IMR-90 (cell line): Measurements from ENCODE around the gene IP6K1. TPM values are rescaled to one million over a fixed set of nuclear protein-coding genes. Genes with fewer than 3 reads are reported as not detected.

Experiments
- ATAC-seq: fragments of 200-7000 bp; cut with Tn5 transposase; 2 replicates; pipeline ENCODE4 v1.9.1; 2020; ENCODE audit warnings: low read depth, mild to moderate bottlenecking, moderate library complexity
- BruUV-seq: library from RNA; stranded (reverse); fragments of 400-500 nt; replicated peaks from 2 replicates; lab custom pipeline; 2021; lab: Mats Ljungman, UMichigan
- CTCF ChIA-PET: fragments of 300-600 bp; formaldehyde crosslinking; extraction: SDS; loops from one replicate; lab custom pipeline; 2021; ENCODE audit warnings: antibody characterized with exemption; lab: Yijun Ruan, JAX
- POLR2A ChIA-PET: fragments of 300-600 bp; sonication (Branson Sonifier 250); formaldehyde crosslinking; loops from one replicate; lab custom pipeline; 2022; ENCODE audit warnings: antibody characterized with exemption; ENCODE audit not compliant: unreplicated experiment; lab: Charles Lee
- DNase-seq: peaks from one replicate; pipeline ENCODE4 v3.0.0; 2013
- H2AFZ ChIP-seq: replicated peaks from 2 replicates; pipeline ENCODE3; 2013; ENCODE audit warnings: low read length, mild to moderate bottlenecking; ENCODE audit not compliant: poor library complexity
- H2AK5ac ChIP-seq: 2 replicates; pipeline ENCODE4 v1.6.1; 2013; ENCODE audit warnings: low read depth, low read length, inconsistent platforms
- H2AK9ac ChIP-seq: replicated peaks from 2 replicates; pipeline ENCODE3; 2013; ENCODE audit warnings: mild to moderate bottlenecking, low read depth, low read length, moderate library complexity; ENCODE audit not compliant: poor library complexity
- H2BK120ac ChIP-seq: 2 replicates; pipeline ENCODE4 v1.6.1; 2013; ENCODE audit warnings: low read depth, low read length, inconsistent platforms
- H2BK15ac ChIP-seq: 3 replicates; pipeline ENCODE4 v1.6.1; 2013; ENCODE audit warnings: low read depth, low read length, inconsistent platforms
- H2BK20ac ChIP-seq: 2 replicates; pipeline ENCODE4 v1.6.1; 2013; ENCODE audit warnings: low read depth, mild to moderate bottlenecking, inconsistent platforms, low read length, moderate library complexity
- H2BK5ac ChIP-seq: 2 replicates; pipeline ENCODE4 v1.6.1; 2013; ENCODE audit warnings: mild to moderate bottlenecking, low read depth, low read length, inconsistent platforms; ENCODE audit not compliant: poor library complexity, severe bottlenecking
- H3K14ac ChIP-seq: replicated peaks from 2 replicates; pipeline ENCODE4 v1.6.1; 2013; ENCODE audit warnings: low read depth, low read length, inconsistent platforms
- H3K18ac ChIP-seq: 2 replicates; pipeline ENCODE4 v1.6.1; 2013; ENCODE audit warnings: low read depth, low read length, control low read depth
- H3K23ac ChIP-seq: 2 replicates; pipeline ENCODE4 v1.6.1; 2013; ENCODE audit warnings: low read depth, low read length, inconsistent platforms
- H3K27ac ChIP-seq: 2 replicates; pipeline ENCODE4 v1.5.1; 2013; ENCODE audit warnings: mild to moderate bottlenecking, control low read depth, low read length; ENCODE audit not compliant: insufficient read depth
- H3K27me3 ChIP-seq: 2 replicates; pipeline ENCODE4 v1.6.1; 2013; ENCODE audit warnings: low read length; ENCODE audit not compliant: control insufficient read depth, insufficient read depth
- H3K36me3 ChIP-seq: 2 replicates; pipeline ENCODE4 v1.6.1; 2013; ENCODE audit warnings: low read length, mixed read lengths; ENCODE audit not compliant: control insufficient read depth, insufficient read depth
- H3K4ac ChIP-seq: 2 replicates; pipeline ENCODE4 v1.6.1; 2013; ENCODE audit warnings: low read depth, low read length, inconsistent platforms
- H3K4me1 ChIP-seq: 2 replicates; pipeline ENCODE4 v1.6.1; 2013; ENCODE audit warnings: low read length, mixed read lengths; ENCODE audit not compliant: control insufficient read depth, insufficient read depth
- H3K4me2 ChIP-seq: 2 replicates; pipeline ENCODE4 v1.6.1; 2013; ENCODE audit warnings: low read depth, mild to moderate bottlenecking, control low read depth, low read length, moderate library complexity
- H3K4me3 ChIP-seq: 2 replicates; pipeline ENCODE4 v1.5.1; 2013; ENCODE audit warnings: low read depth, mild to moderate bottlenecking, control low read depth, low read length, moderate library complexity; ENCODE audit not compliant: insufficient read depth
- H3K56ac ChIP-seq: 2 replicates; pipeline ENCODE4 v1.6.1; 2013; ENCODE audit warnings: low read length, inconsistent platforms; ENCODE audit not compliant: insufficient read depth; ENCODE audit errors: extremely low read depth
- H3K79me1 ChIP-seq, 2 experiments: 2 replicates each; pipeline ENCODE4 v1.6.1; 2013; ENCODE audit warnings: low read length in 2 of 2, inconsistent platforms in 1 of 2, low read depth in 1 of 2
- H3K9ac ChIP-seq: 2 replicates; pipeline ENCODE4 v1.6.1; 2013; ENCODE audit warnings: low read depth, low read length, control low read depth
- H3K9me1 ChIP-seq: 2 replicates; pipeline ENCODE4 v1.6.1; 2013; ENCODE audit warnings: low read length, inconsistent platforms; ENCODE audit not compliant: insufficient read depth
- H3K9me3 ChIP-seq: 2 replicates; pipeline ENCODE4 v1.6.1; 2013; ENCODE audit warnings: low read length; ENCODE audit not compliant: control insufficient read depth, insufficient read depth
- H4K20me1 ChIP-seq: 2 replicates; pipeline ENCODE4 v1.6.1; 2013; ENCODE audit warnings: low read length, inconsistent platforms; ENCODE audit not compliant: insufficient read depth
- H4K5ac ChIP-seq: 2 replicates; pipeline ENCODE4 v1.6.1; 2013; ENCODE audit warnings: mild to moderate bottlenecking, low read depth, low read length, control low read depth
- H4K8ac ChIP-seq, 2 experiments: 2 replicates each; pipeline ENCODE4 v1.6.1; 2013; ENCODE audit warnings: low read depth in 2 of 2, low read length in 2 of 2, control low read depth in 1 of 2, inconsistent platforms in 1 of 2
- H4K91ac ChIP-seq: 2 replicates; pipeline ENCODE4 v1.6.1; 2013; ENCODE audit warnings: low read depth, low read length, inconsistent platforms; ENCODE audit not compliant: insufficient read depth
- FOS ChIP-seq: fragments of 150-350 bp; IDR thresholded peaks from 2 replicates; pipeline ENCODE4 v1.6.1; 2016; ENCODE audit warnings: low read depth, low read length
- MAZ ChIP-seq: IDR thresholded peaks from 2 replicates; pipeline ENCODE4 v1.6.1; 2012; ENCODE audit warnings: low read depth, mild to moderate bottlenecking, low read length, improper control_type of control experiment, moderate library complexity, borderline replicate concordance
- NFE2L2 ChIP-seq: fragments of 150-350 bp; IDR thresholded peaks from 2 replicates; pipeline ENCODE4 v1.6.1; 2016; ENCODE audit warnings: low read depth, mild to moderate bottlenecking, low read length
- POLR2A ChIP-seq: IDR thresholded peaks from 2 replicates; pipeline ENCODE4 v1.6.1; 2012; ENCODE audit warnings: mild to moderate bottlenecking, low read depth, low read length
- USF2 ChIP-seq: fragments of 150-350 bp; IDR thresholded peaks from 2 replicates; pipeline ENCODE4 v1.6.1; 2017; ENCODE audit warnings: mild to moderate bottlenecking, antibody characterized with exemption, low read length, low read depth
- WGBS, 2 experiments: methylation state at CpG; one replicate each; pipeline versions ENCODE4 v1.1.5 to v1.1.7; 2013; ENCODE audit warnings: missing lambda C conversion rate in 2 of 2; ENCODE audit not compliant: insufficient read length in 1 of 2; ENCODE audit errors: extremely low coverage in 2 of 2; 5-methylcytosine and 5-hydroxymethylcytosine counted together
- dilution Hi-C: fragments of 300-500 bp; cut with HindIII; formaldehyde crosslinking; loops from one replicate; pipeline ENCODE4 v1.14.3; 2018; ENCODE audit warnings: low sequenced_read_pairs; ENCODE audit not compliant: unreplicated experiment
- in situ Hi-C: fragments of 300-500 bp; cut with MboI; formaldehyde crosslinking; loops from 3 replicates; pipeline ENCODE4 v1.14.3; 2019; ENCODE audit warnings: low sequenced_read_pairs, inconsistent platforms, mixed read lengths
- intact Hi-C: fragments of 100-400 bp; cut with micrococcal nuclease; formaldehyde crosslinking; loops from 2 replicates; pipeline ENCODE4 v1.10.0; 2022
- polyA plus RNA-seq, 3 experiments: library from polyadenylated mRNA; depleted of rRNA; stranded (reverse); fragments of >200 nt; gene quantifications; 2 replicates each; pipeline ENCODE4 v1.2.3, GENCODE V29; 2012; ENCODE audit warnings: low replicate concordance in 1 of 3
- total RNA-seq: library from RNA; depleted of rRNA; stranded (reverse); fragments of >200 nt; gene quantifications from 2 replicates; pipeline ENCODE4 v1.2.3, GENCODE V29; 2012

Gene IP6K1
- total and polyA plus RNA-seq, 2 of the 4 experiments (the other 2 are of a cell fraction) = 28.3 to 28.7 TPM

DNA sequence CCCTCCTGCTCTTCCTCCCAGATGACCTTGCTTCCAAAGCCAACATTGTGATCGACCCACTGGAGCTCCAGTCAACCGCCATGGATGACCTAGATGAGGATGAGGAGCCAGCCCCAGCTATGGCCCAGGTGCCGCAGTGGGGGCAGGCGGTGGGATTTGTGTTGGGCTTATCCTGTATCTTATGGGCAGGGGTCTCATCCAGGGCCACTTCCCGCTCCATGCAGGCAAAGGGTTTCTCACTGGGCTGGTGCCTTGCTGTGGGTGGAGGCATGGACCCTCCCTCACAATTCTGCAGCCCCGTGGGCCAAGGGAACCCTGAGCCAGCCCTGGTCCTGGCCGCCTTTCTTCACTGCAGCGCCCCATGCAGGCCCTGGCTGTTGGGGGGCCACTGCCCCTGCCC, 81.7 kb downstream of the IP6K1 start:
- Histone ChIP-seq H3K9me3 (no peaks in the 10 kb centered on the region), H3K27me3 (no peaks in the 10 kb centered on the region), H4K5ac (no peak overlapping the region), H2BK15ac (no peak overlapping the region), H3K23ac (no peak overlapping the region), H4K91ac (no peak overlapping the region), H3K18ac (no peak overlapping the region), H3K36me3 (peaks cover 43% of the 10 kb centered on the region), H3K4me3 (no peak overlapping the region), H3K4ac (no peak overlapping the region), H2BK20ac (no peak overlapping the region), H2AK9ac (no peak overlapping the region), H4K8ac (no peak overlapping the region), H3K14ac (no peak overlapping the region), H3K4me2 (no peak overlapping the region), H3K56ac (no peak overlapping the region), H4K20me1 (peaks cover 7% of the 10 kb centered on the region; the same call in 1 of the 2 replicates), H3K9me1 (no peaks in the 10 kb centered on the region), H2AFZ (peak overlapping the region; percentile 7), H3K27ac (no peak overlapping the region), H2BK5ac (no peak overlapping the region), H2AK5ac (no peak overlapping the region), H3K79me1 (no peaks in the 10 kb centered on the region), H3K4me1 (no peaks in the 10 kb centered on the region), H3K9ac (no peak overlapping the region), H2BK120ac (no peak overlapping the region)
- ATAC-seq (no peak), DNase-seq (no peak)
- CTCF ChIA-PET = no interaction called here
- POLR2A ChIA-PET = no interaction called here
- in situ Hi-C loops = loop anchor here (5.0 kb wide), 2 partner anchors 138 to 203 kb away; no protein-coding TSS in a partner anchor
- TF ChIP-seq FOS (no peak), POLR2A (no peak), MAZ (no peak), NFE2L2 (no peak), USF2 (no peak)
- dilution Hi-C loops = no loop called here
- BruUV-seq = no TSS peak
- intact Hi-C loops = loop anchor here (10.0 kb wide), 1 partner anchor 390 kb away; no protein-coding TSS in a partner anchor
- WGBS, 2 experiments = 100% methylated on average over 1 of the region's 8 CpGs; no CpG with 5 or more reads in 1 of the 2 experiments
